ENCODE data around the gene CDK19.

The CDK19 gene

DNA sequence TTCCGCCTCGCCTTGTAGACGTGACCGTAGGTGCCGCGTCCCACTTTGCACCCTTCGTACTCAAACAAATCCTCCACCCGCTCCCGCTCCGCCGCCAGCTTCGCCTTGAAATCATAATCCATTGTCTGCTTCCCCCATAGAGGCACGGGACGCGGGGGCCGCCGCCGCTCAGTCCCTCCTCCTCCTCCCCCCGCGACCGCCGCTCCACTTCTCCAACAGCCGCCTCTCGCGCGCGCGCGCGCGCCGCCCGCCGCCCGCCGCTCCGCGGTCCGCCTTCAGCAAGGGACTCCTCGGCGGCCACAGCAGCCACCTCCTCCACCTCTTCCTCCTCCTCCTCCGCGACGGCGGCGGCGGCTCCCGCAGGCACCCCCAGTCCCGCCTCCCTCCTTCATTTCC, 256 bp downstream of the CDK19 start:
- peak; percentile 56 for ATAC-seq
- TF ChIP-seq ZC3H10 (CRISPR knock-in tag; IDR thresholded peaks at IDR 0.05) (no peak), BACH2 (CRISPR knock-in tag; IDR thresholded peaks at IDR 0.05; ENCODE audit: borderline replicate concordance) (no peak), ZFP3 (CRISPR knock-in tag; IDR thresholded peaks at IDR 0.05) (peak; percentile 87)
- TF ChIP-seq, protein P1, sequence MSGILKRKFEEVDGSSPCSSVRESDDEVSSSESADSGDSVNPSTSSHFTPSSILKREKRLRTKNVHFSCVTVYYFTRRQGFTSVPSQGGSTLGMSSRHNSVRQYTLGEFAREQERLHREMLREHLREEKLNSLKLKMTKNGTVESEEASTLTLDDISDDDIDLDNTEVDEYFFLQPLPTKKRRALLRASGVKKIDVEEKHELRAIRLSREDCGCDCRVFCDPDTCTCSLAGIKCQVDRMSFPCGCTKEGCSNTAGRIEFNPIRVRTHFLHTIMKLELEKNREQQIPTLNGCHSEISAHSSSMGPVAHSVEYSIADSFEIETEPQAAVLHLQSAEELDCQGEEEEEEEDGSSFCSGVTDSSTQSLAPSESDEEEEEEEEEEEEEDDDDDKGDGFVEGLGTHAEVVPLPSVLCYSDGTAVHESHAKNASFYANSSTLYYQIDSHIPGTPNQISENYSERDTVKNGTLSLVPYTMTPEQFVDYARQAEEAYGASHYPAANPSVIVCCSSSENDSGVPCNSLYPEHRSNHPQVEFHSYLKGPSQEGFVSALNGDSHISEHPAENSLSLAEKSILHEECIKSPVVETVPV (CRISPR knock-in tag; IDR thresholded peaks at IDR 0.05) = no peak

DNA sequence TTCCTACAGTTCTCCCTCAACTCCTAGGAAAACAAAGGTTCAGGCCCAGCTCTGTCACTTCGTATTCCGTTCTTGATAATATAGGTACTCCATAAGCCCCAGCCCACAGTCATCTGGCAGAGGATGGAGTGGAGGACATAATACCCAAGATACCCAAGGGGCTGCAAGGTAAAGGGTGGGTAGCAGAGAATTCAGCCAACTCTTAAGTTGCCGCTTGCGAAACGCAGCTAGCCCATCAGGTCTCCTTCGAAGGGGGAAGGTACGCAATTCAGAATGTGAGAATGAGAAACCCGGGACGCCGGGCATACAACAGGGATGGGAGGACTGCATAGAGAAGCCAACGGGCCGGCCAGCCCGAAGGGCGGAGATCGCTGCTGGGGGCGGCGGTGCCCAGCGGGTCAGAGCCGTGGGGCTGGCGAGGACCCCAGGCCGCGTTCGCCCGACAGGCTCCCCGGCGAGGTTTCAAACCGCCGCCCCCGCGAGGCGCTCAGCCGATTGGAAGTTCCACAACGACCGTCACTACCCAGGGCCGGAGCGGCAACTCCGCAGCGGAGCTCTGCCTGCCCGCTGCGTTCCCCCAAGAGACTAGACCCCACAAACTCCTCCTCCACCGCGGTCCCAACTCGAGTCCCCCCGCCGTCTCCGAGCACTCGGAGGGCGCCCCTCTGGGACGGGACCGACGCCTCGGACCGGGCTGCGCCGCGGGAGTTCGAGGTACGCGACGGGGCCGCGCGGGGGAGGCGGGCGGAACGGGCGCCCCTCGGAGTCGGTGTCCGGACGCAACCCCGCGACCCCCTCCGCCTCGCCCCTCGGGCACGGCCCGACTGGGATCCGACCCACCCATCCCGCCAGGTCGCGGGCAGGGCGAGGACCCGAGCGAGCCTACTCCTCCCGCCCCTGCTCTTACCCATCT, 911 bp downstream of the CDK19 start:
- no peak for TF ChIP-seq CSDC2 (CRISPR knock-in tag; IDR thresholded peaks at IDR 0.05)
- no peak for TF ChIP-seq ZFP3 (CRISPR knock-in tag; IDR thresholded peaks at IDR 0.05)
- no peak for TF ChIP-seq PPARA (CRISPR knock-in tag; IDR thresholded peaks at IDR 0.05; ENCODE audit: borderline replicate concordance)
- TF ChIP-seq ZFP30 (CRISPR knock-in tag; IDR thresholded peaks at IDR 0.05) = no peak
- TF ChIP-seq, protein P1 (CRISPR knock-in tag; IDR thresholded peaks at IDR 0.05) = no peak
- TF ChIP-seq SNAI2 (CRISPR knock-in tag; IDR thresholded peaks at IDR 0.05) = no peak
- no peak for TF ChIP-seq GLIS3 (CRISPR knock-in tag; IDR thresholded peaks at IDR 0.05)
- TF ChIP-seq, protein P2, sequence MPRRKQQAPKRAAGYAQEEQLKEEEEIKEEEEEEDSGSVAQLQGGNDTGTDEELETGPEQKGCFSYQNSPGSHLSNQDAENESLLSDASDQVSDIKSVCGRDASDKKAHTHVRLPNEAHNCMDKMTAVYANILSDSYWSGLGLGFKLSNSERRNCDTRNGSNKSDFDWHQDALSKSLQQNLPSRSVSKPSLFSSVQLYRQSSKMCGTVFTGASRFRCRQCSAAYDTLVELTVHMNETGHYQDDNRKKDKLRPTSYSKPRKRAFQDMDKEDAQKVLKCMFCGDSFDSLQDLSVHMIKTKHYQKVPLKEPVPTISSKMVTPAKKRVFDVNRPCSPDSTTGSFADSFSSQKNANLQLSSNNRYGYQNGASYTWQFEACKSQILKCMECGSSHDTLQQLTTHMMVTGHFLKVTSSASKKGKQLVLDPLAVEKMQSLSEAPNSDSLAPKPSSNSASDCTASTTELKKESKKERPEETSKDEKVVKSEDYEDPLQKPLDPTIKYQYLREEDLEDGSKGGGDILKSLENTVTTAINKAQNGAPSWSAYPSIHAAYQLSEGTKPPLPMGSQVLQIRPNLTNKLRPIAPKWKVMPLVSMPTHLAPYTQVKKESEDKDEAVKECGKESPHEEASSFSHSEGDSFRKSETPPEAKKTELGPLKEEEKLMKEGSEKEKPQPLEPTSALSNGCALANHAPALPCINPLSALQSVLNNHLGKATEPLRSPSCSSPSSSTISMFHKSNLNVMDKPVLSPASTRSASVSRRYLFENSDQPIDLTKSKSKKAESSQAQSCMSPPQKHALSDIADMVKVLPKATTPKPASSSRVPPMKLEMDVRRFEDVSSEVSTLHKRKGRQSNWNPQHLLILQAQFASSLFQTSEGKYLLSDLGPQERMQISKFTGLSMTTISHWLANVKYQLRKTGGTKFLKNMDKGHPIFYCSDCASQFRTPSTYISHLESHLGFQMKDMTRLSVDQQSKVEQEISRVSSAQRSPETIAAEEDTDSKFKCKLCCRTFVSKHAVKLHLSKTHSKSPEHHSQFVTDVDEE (CRISPR knock-in tag; IDR thresholded peaks at IDR 0.05) = no peak
- no peak for TF ChIP-seq RARB (CRISPR knock-in tag; IDR thresholded peaks at IDR 0.05)
- ATAC-seq = peak; percentile 56

DNA sequence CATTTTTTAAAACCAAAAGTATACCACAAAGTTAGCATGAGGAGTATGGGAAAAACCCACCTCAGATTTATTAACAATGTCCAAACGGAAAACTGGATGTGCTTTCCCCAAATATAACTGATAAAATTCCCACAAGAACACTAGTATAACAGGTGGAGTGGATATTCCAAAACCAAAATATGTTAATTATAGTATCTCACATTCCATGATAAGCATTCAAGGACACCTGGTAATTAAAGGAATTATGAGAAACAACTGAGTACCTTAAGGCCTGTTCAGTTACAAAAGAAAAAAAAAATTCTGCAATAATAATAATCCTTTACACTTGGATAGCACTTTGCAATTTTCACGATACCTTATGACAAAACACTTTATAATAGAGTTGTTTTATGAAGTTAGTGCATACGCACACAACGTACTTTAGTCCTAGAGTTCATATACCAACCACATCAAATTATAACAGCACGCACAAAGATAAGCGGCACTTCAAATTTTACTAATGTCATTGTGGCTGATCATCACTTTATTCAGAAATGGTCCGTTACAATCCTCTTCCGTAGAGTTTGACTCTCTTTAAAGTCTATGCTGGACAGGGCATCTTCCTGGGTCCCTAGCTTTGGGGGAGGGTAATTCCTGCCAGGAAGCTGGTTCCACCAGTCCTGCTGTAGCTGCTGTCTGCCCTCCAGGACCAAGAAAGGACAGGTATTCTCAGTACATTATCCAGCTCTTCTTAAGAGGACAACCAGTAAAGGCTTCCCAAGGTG, 1.7 kb downstream of the CDK19 start:
- TF ChIP-seq GLIS3 (CRISPR knock-in tag; IDR thresholded peaks at IDR 0.05) (no peak), ZNF70 (CRISPR knock-in tag; IDR thresholded peaks at IDR 0.05) (no peak), ISL1 (CRISPR knock-in tag; IDR thresholded peaks at IDR 0.05) (no peak), PPARA (CRISPR knock-in tag; IDR thresholded peaks at IDR 0.05; ENCODE audit: borderline replicate concordance) (no peak), CSDC2 (CRISPR knock-in tag; IDR thresholded peaks at IDR 0.05) (no peak)
- TF ChIP-seq, protein P3, sequence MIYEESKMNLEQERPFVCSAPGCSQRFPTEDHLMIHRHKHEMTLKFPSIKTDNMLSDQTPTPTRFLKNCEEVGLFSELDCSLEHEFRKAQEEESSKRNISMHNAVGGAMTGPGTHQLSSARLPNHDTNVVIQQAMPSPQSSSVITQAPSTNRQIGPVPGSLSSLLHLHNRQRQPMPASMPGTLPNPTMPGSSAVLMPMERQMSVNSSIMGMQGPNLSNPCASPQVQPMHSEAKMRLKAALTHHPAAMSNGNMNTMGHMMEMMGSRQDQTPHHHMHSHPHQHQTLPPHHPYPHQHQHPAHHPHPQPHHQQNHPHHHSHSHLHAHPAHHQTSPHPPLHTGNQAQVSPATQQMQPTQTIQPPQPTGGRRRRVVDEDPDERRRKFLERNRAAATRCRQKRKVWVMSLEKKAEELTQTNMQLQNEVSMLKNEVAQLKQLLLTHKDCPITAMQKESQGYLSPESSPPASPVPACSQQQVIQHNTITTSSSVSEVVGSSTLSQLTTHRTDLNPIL (CRISPR knock-in tag; IDR thresholded peaks at IDR 0.05; ENCODE audit: low read depth) = no peak
- ATAC-seq = no peak

DNA sequence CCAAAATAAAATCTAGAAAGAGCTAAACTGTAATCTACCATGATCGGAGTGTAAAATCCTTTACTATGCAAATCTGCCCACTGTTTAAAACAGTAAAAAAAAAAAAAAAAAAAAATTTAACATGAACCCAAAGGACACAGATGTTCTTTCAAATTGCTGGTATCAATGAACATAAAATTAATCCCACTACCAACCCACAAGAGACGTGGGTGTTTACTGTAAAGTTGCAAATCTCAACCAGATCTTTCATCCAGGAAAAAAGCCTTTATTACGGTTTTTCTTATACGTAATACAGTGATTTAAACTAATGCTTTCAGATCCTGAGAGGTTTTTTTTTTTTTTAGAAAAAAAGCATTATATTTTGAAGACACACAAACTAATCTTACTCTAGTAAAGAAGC, 2.5 kb downstream of the CDK19 start:
- no peak for TF ChIP-seq TCF4 (CRISPR knock-in tag; IDR thresholded peaks at IDR 0.05; ENCODE audit: borderline replicate concordance)
- no peak for ATAC-seq

DNA sequence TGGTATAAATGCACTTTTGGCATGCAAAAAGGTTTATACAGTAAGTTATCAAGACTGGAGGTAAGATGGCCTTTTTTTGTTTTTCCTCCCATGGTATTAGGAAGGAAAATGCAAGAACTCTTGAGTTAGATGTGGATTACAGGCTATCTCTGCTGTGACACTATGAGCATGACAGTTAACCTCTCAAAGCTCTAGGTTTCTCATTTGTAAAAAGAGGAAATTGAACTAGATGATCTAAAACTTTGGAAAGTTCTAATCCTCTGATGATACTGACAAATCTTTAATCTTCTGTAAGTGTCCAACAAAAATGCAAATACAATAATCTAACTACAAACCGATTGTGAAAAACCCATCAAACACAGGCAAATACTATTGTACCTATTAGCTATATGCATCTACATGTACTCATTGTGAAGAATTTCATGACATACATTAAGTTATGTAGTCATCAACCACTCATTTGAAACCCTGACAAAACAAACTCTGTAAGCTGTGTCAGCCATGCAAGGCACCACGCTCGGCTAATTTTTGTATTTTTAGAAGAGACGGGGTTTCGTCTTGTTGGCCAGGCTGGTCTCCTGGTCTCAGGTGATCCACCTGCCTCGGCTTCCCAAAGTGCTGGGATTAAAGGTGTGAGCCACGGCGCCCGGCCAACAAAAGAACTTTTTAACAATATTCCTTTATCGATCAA, 4.2 kb downstream of the CDK19 start:
- ATAC-seq = no peak
- TF ChIP-seq, protein P3 (CRISPR knock-in tag; IDR thresholded peaks at IDR 0.05; ENCODE audit: low read depth) = no peak
- TF ChIP-seq ESRRG (CRISPR knock-in tag; IDR thresholded peaks at IDR 0.05) (no peak), TCF4 (CRISPR knock-in tag; IDR thresholded peaks at IDR 0.05; ENCODE audit: borderline replicate concordance) (no peak), CSDC2 (CRISPR knock-in tag; IDR thresholded peaks at IDR 0.05) (no peak), RARB (CRISPR knock-in tag; IDR thresholded peaks at IDR 0.05) (no peak), ISL1 (CRISPR knock-in tag; IDR thresholded peaks at IDR 0.05) (no peak), ZNF565 (CRISPR knock-in tag; conservative IDR thresholded peaks at IDR 0.05; ENCODE audit: low read depth) (no peak), BACH2 (CRISPR knock-in tag; IDR thresholded peaks at IDR 0.05; ENCODE audit: borderline replicate concordance) (no peak), SNAI2 (CRISPR knock-in tag; IDR thresholded peaks at IDR 0.05) (no peak), ZNF70 (CRISPR knock-in tag; IDR thresholded peaks at IDR 0.05) (no peak), ZFP30 (CRISPR knock-in tag; IDR thresholded peaks at IDR 0.05) (no peak), ZC3H10 (CRISPR knock-in tag; IDR thresholded peaks at IDR 0.05) (no peak), PPARA (CRISPR knock-in tag; IDR thresholded peaks at IDR 0.05; ENCODE audit: borderline replicate concordance) (no peak)
- TF ChIP-seq, protein P2 (CRISPR knock-in tag; IDR thresholded peaks at IDR 0.05) = no peak
